ENCODE data around the gene JAK3. TPM values are rescaled to one million over a fixed set of nuclear protein-coding genes. Genes with fewer than 3 reads are reported as not detected.

Gene JAK3
- polyA plus RNA-seq, 3 donors, result 13.8 to 44.6 (median 34.0) TPM

DNA sequence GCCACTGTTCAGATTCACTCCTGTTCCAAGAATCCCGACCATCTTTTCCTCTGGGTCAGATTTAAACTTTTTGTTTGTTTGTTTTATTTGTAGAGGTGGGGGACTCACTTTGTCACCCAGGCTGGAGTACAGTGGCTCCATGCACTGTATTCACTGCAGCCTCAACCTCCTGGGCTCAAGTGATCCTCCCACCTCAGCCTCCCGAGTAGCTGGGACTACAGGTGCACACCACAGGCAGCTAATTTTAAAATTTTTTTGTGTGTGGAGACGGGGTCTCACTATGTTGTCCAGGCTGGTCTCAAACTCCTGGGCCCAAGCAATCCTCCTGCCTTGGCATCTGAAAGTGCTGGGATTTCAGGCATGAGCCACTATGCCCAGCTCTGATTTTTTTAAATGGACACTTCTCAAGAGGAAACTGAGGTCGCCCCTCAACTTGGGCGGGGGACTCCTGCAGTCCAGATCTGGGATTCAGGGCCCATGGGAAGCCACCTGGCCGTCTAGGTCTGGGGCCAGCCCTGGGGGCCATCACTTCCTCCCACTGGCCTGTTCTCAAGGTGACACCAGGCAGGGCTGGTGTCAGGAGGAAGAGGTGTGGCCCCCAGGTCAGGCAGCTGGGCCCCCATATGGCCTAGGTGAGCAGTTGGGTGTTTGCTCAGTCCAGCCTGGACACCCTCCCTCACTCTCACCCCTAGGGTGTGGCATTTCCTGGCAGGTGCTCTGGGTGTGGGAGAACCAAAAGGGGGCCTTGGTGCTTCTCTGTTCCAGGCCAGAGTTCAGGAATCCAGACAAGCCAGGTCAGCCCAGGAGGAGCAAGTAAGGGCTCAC, 51.6 kb downstream of the JAK3 start:
- intact Hi-C loops (cut with micrococcal nuclease), result no loop called here
- Histone ChIP-seq H2AFZ (ENCODE audit: insufficient read depth, low read depth, low read length, poor library complexity, severe bottlenecking) (no peak overlapping the region), H3K9ac (ENCODE audit: insufficient read depth, low read length, poor library complexity, severe bottlenecking) (no peak overlapping the region), H3K79me2 (ENCODE audit: insufficient read depth, low read length) (no peaks in the 10 kb centered on the region), H4K20me1 (ENCODE audit: insufficient read depth, low read length) (no peaks in the 10 kb centered on the region), H3K4me3 (replicated peaks in 1 of 3; ENCODE audit: low read depth in 2 of 3, low read length in 3 of 3) (no peak overlapping the region), H3K4me2 (replicated peaks; ENCODE audit: extremely low read depth, low read length, poor library complexity, severe bottlenecking) (no peak overlapping the region), H3K9me3 (replicated peaks in 1 of 2; ENCODE audit: control insufficient read depth in 1 of 2, insufficient read depth in 1 of 2, low read length in 2 of 2) (no peaks in the 10 kb centered on the region), H3K27ac (ENCODE audit: low read depth in 1 of 2, low read length in 2 of 2) (no peak overlapping the region), H3K4me1 (ENCODE audit: control insufficient read depth in 1 of 2, insufficient read depth in 2 of 2, low read length in 2 of 2) (peaks cover 10 to 13% of the 10 kb centered on the region in 2 donors), H3K27me3 (ENCODE audit: control insufficient read depth in 2 of 2, insufficient read depth in 2 of 2, low read length in 2 of 2) (peaks cover 9 to 36% of the 10 kb centered on the region in 2 donors), H3K36me3 (replicated peaks in 1 of 2; ENCODE audit: control insufficient read depth in 1 of 2, insufficient read depth in 2 of 2, low read length in 2 of 2) (no peaks in the 10 kb centered on the region)
- peak overlapping the region in 1 of 2 donors; percentile 57 for H3K4me3 Mint-ChIP-seq
- H3K27ac Mint-ChIP-seq, result no peak overlapping the region
- no peak for DNase-seq
- 90% methylated on average over 3 of the region's 6 CpGs for WGBS (ENCODE audit: insufficient coverage)
- TF ChIP-seq, protein P1, sequence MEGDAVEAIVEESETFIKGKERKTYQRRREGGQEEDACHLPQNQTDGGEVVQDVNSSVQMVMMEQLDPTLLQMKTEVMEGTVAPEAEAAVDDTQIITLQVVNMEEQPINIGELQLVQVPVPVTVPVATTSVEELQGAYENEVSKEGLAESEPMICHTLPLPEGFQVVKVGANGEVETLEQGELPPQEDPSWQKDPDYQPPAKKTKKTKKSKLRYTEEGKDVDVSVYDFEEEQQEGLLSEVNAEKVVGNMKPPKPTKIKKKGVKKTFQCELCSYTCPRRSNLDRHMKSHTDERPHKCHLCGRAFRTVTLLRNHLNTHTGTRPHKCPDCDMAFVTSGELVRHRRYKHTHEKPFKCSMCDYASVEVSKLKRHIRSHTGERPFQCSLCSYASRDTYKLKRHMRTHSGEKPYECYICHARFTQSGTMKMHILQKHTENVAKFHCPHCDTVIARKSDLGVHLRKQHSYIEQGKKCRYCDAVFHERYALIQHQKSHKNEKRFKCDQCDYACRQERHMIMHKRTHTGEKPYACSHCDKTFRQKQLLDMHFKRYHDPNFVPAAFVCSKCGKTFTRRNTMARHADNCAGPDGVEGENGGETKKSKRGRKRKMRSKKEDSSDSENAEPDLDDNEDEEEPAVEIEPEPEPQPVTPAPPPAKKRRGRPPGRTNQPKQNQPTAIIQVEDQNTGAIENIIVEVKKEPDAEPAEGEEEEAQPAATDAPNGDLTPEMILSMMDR (IDR thresholded peaks at IDR 0.05), result no peak
- no peaks in the 10 kb centered on the region for H3K36me3 Mint-ChIP-seq
- peaks cover 23% of the 10 kb centered on the region for H3K4me1 Mint-ChIP-seq
- H3K9me3 Mint-ChIP-seq, result peaks cover 0 to 14% (median 0%) of the 10 kb centered on the region in 7 donors
- H3K27me3 Mint-ChIP-seq (ENCODE audit: low read depth in 3 of 3), result peaks cover 53 to 69% (median 68%) of the 10 kb centered on the region in 3 donors

DNA sequence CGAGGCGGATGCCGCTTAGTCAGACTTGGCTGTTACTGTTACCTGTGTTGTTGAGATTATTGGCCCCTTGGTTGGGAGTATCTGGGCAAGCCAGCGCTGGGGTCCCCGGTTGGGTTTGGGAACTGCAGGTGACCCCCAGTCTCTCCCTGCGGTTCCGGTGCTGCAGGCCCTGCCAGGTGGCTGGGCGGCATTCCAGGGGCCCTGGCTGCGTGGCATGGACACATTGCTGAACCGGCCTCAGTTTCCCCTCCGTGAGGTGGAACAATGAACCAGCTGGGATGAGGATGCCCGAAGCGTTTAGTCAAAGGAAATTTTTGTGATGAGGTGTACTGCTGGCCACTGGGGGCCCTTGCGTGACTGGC, 52.3 kb downstream of the JAK3 start:
- Mint-ChIP-seq H3K36me3 (no peaks in the 10 kb centered on the region), H3K27ac (no peak overlapping the region), H3K9me3 (peaks cover 0 to 13% (median 0%) of the 10 kb centered on the region in 7 donors), H3K4me1 (peaks cover 23% of the 10 kb centered on the region), H3K4me3 (peak overlapping the region in 1 of 2 donors; percentile 57), H3K27me3 (ENCODE audit: low read depth in 3 of 3) (peaks cover 57 to 74% (median 71%) of the 10 kb centered on the region in 3 donors)
- Histone ChIP-seq H3K4me2 (replicated peaks; ENCODE audit: extremely low read depth, low read length, poor library complexity, severe bottlenecking) (peak overlapping the region; percentile 76), H3K9ac (ENCODE audit: insufficient read depth, low read length, poor library complexity, severe bottlenecking) (no peak overlapping the region), H3K4me3 (replicated peaks in 1 of 3; ENCODE audit: low read depth in 2 of 3, low read length in 3 of 3) (no peak overlapping the region), H3K27ac (ENCODE audit: low read depth in 1 of 2, low read length in 2 of 2) (no peak overlapping the region), H3K9me3 (replicated peaks in 1 of 2; ENCODE audit: control insufficient read depth in 1 of 2, insufficient read depth in 1 of 2, low read length in 2 of 2) (no peaks in the 10 kb centered on the region), H3K36me3 (replicated peaks in 1 of 2; ENCODE audit: control insufficient read depth in 1 of 2, insufficient read depth in 2 of 2, low read length in 2 of 2) (no peaks in the 10 kb centered on the region), H2AFZ (ENCODE audit: insufficient read depth, low read depth, low read length, poor library complexity, severe bottlenecking) (no peak overlapping the region), H3K79me2 (ENCODE audit: insufficient read depth, low read length) (no peaks in the 10 kb centered on the region), H3K27me3 (ENCODE audit: control insufficient read depth in 2 of 2, insufficient read depth in 2 of 2, low read length in 2 of 2) (peaks cover 9 to 38% of the 10 kb centered on the region in 2 donors), H3K4me1 (ENCODE audit: control insufficient read depth in 1 of 2, insufficient read depth in 2 of 2, low read length in 2 of 2) (peaks cover 10 to 13% of the 10 kb centered on the region in 2 donors), H4K20me1 (ENCODE audit: insufficient read depth, low read length) (no peaks in the 10 kb centered on the region)
- TF ChIP-seq, protein P1 (IDR thresholded peaks at IDR 0.05), result no peak
- 56% methylated on average over 8 of the region's 14 CpGs for WGBS (ENCODE audit: insufficient coverage)
- intact Hi-C loops (cut with micrococcal nuclease), result no loop called here
- DNase-seq, result no peak
